ENCODE measurements around the gene BTBD16.

Gene BTBD16

GRCh38 chr10:122302315-122302714 lies 31.2 kb downstream of the BTBD16 start:
- H4K12ac ChIP-seq (ENCODE audit: low read depth, low read length): no peak overlapping the region
- H2BK5ac ChIP-seq (ENCODE audit: low read depth, low read length, poor library complexity): no peak overlapping the region
- no peak for DNase-seq
- no peaks in the 10 kb centered on the region for H3K27me3 ChIP-seq (ENCODE audit: insufficient read depth, low read length)
- H3K79me2 ChIP-seq (ENCODE audit: control insufficient read depth, insufficient read depth, low read length, poor library complexity): no peaks in the 10 kb centered on the region
- no peak overlapping the region for H3K4me2 ChIP-seq (ENCODE audit: low read length)
- no peak overlapping the region for H3K27ac ChIP-seq (ENCODE audit: low read depth, low read length)
- no peak overlapping the region for H3K4ac ChIP-seq (ENCODE audit: low read depth, low read length)
- no peak overlapping the region for H2AFZ ChIP-seq (ENCODE audit: insufficient read depth, low read length, poor library complexity)
- H2BK120ac ChIP-seq (ENCODE audit: insufficient read depth, low read length, poor library complexity): no peak overlapping the region
- H3K9me3 ChIP-seq (ENCODE audit: insufficient read depth, low read depth, low read length): peaks cover 4% of the 10 kb centered on the region
- H4K91ac ChIP-seq (ENCODE audit: low read depth, low read length): no peak overlapping the region
- H4K8ac ChIP-seq (ENCODE audit: low read depth, low read length): no peak overlapping the region
- H3K4me1 ChIP-seq (ENCODE audit: control insufficient read depth in 1 of 2, insufficient read depth in 2 of 2, low read length in 2 of 2): no peaks in the 10 kb centered on the region
- H3K14ac ChIP-seq (ENCODE audit: low read length): no peak overlapping the region
- no peak overlapping the region for H3K23ac ChIP-seq (ENCODE audit: low read length)
- H2AK5ac ChIP-seq (ENCODE audit: low read length): no peak overlapping the region
- H3K36me3 ChIP-seq (ENCODE audit: control insufficient read depth in 1 of 2, insufficient read depth in 2 of 2, low read length in 2 of 2): no peaks in the 10 kb centered on the region
- no peaks in the 10 kb centered on the region for H3K79me1 ChIP-seq (ENCODE audit: low read length)
- no peak overlapping the region for H3K9ac ChIP-seq (ENCODE audit: low read length)
- WGBS (ENCODE audit: extremely low coverage, insufficient coverage, insufficient read length): no CpG with 5 or more reads among the region's 4 CpGs
- no peak overlapping the region for H2BK12ac ChIP-seq (ENCODE audit: low read length)
- H3K18ac ChIP-seq (ENCODE audit: low read length): no peak overlapping the region
- no peak overlapping the region for H3K4me3 ChIP-seq (ENCODE audit: low read depth, low read length)

- no peak overlapping the region for H3K9ac ChIP-seq (ENCODE audit: low read length)
- no peaks in the 10 kb centered on the region for H3K36me3 ChIP-seq (ENCODE audit: control insufficient read depth in 1 of 2, insufficient read depth in 2 of 2, low read length in 2 of 2)
- peaks cover 4 to 6% of the 10 kb centered on the region in 2 experiments for H3K4me1 ChIP-seq (ENCODE audit: control insufficient read depth in 1 of 2, insufficient read depth in 2 of 2, low read length in 2 of 2)
- H2BK5ac ChIP-seq (ENCODE audit: low read depth, low read length, poor library complexity): no peak overlapping the region
- no peak overlapping the region for H2AFZ ChIP-seq (ENCODE audit: insufficient read depth, low read length, poor library complexity)
- H3K23ac ChIP-seq (ENCODE audit: low read length): no peak overlapping the region
- no peak overlapping the region for H3K14ac ChIP-seq (ENCODE audit: low read length)
- no peak overlapping the region for H4K91ac ChIP-seq (ENCODE audit: low read depth, low read length)
- no peaks in the 10 kb centered on the region for H3K79me2 ChIP-seq (ENCODE audit: control insufficient read depth, insufficient read depth, low read length, poor library complexity)
- no peak overlapping the region for H3K27ac ChIP-seq (ENCODE audit: low read depth, low read length)
- H3K79me1 ChIP-seq (ENCODE audit: low read length): no peaks in the 10 kb centered on the region
- no peak overlapping the region for H2AK5ac ChIP-seq (ENCODE audit: low read length)
- H2BK120ac ChIP-seq (ENCODE audit: insufficient read depth, low read length, poor library complexity): no peak overlapping the region
- H3K18ac ChIP-seq (ENCODE audit: low read length): no peak overlapping the region
- no peak overlapping the region for H4K12ac ChIP-seq (ENCODE audit: low read depth, low read length)
- peaks cover 4% of the 10 kb centered on the region for H3K9me3 ChIP-seq (ENCODE audit: insufficient read depth, low read depth, low read length)
- no peak overlapping the region for H3K4ac ChIP-seq (ENCODE audit: low read depth, low read length)
- no peak overlapping the region for H3K4me3 ChIP-seq (ENCODE audit: low read depth, low read length)
- H4K8ac ChIP-seq (ENCODE audit: low read depth, low read length): no peak overlapping the region
- H3K4me2 ChIP-seq (ENCODE audit: low read length): no peak overlapping the region
- no peak for DNase-seq
- no CpG with 5 or more reads among the region's 9 CpGs for WGBS (ENCODE audit: extremely low coverage, insufficient coverage, insufficient read length)
- no peak overlapping the region for H2BK12ac ChIP-seq (ENCODE audit: low read length)
- no peaks in the 10 kb centered on the region for H3K27me3 ChIP-seq (ENCODE audit: insufficient read depth, low read length)
Observed at GRCh38 chr10:122303271-122304053, 32.4 kb downstream of the BTBD16 start.

- WGBS (ENCODE audit: extremely low coverage, insufficient coverage, insufficient read length): no CpG with 5 or more reads among the region's 7 CpGs
- Histone ChIP-seq H3K4ac (ENCODE audit: low read depth, low read length) (no peak overlapping the region), H3K14ac (ENCODE audit: low read length) (no peak overlapping the region), H3K36me3 (ENCODE audit: control insufficient read depth in 1 of 2, insufficient read depth in 2 of 2, low read length in 2 of 2) (no peaks in the 10 kb centered on the region), H4K8ac (ENCODE audit: low read depth, low read length) (no peak overlapping the region), H3K27me3 (ENCODE audit: insufficient read depth, low read length) (no peaks in the 10 kb centered on the region), H4K12ac (ENCODE audit: low read depth, low read length) (no peak overlapping the region), H3K79me1 (ENCODE audit: low read length) (no peaks in the 10 kb centered on the region), H3K79me2 (ENCODE audit: control insufficient read depth, insufficient read depth, low read length, poor library complexity) (no peaks in the 10 kb centered on the region), H3K4me2 (ENCODE audit: low read length) (no peak overlapping the region), H2BK12ac (ENCODE audit: low read length) (no peak overlapping the region), H3K18ac (ENCODE audit: low read length) (no peak overlapping the region), H3K4me3 (ENCODE audit: low read depth, low read length) (no peak overlapping the region), H3K27ac (ENCODE audit: low read depth, low read length) (no peak overlapping the region), H2AK5ac (ENCODE audit: low read length) (no peak overlapping the region), H2BK120ac (ENCODE audit: insufficient read depth, low read length, poor library complexity) (no peak overlapping the region), H3K4me1 (ENCODE audit: control insufficient read depth in 1 of 2, insufficient read depth in 2 of 2, low read length in 2 of 2) (peaks cover 4 to 8% of the 10 kb centered on the region in 2 experiments), H2BK5ac (ENCODE audit: low read depth, low read length, poor library complexity) (no peak overlapping the region), H4K91ac (ENCODE audit: low read depth, low read length) (no peak overlapping the region), H3K23ac (ENCODE audit: low read length) (no peak overlapping the region), H2AFZ (ENCODE audit: insufficient read depth, low read length, poor library complexity) (no peak overlapping the region), H3K9ac (ENCODE audit: low read length) (no peak overlapping the region), H3K9me3 (ENCODE audit: insufficient read depth, low read depth, low read length) (peaks cover 4% of the 10 kb centered on the region)
- no peak for DNase-seq
Observed at GRCh38 chr10:122304054-122304579, 33.0 kb downstream of the BTBD16 start.

GRCh38 chr10:122306282-122306681 lies 35.2 kb downstream of the BTBD16 start:
- no peak overlapping the region for H3K4me2 ChIP-seq (ENCODE audit: low read length)
- H3K79me1 ChIP-seq (ENCODE audit: low read length): no peaks in the 10 kb centered on the region
- no peak overlapping the region for H2AK5ac ChIP-seq (ENCODE audit: low read length)
- no peak for DNase-seq
- H3K79me2 ChIP-seq (ENCODE audit: control insufficient read depth, insufficient read depth, low read length, poor library complexity): no peaks in the 10 kb centered on the region
- H2AFZ ChIP-seq (ENCODE audit: insufficient read depth, low read length, poor library complexity): no peak overlapping the region
- H3K9ac ChIP-seq (ENCODE audit: low read length): no peak overlapping the region
- WGBS (ENCODE audit: extremely low coverage, insufficient coverage, insufficient read length): no CpG with 5 or more reads among the region's 5 CpGs
- no peak overlapping the region for H4K8ac ChIP-seq (ENCODE audit: low read depth, low read length)
- no peak overlapping the region for H3K23ac ChIP-seq (ENCODE audit: low read length)
- no peak overlapping the region for H2BK5ac ChIP-seq (ENCODE audit: low read depth, low read length, poor library complexity)
- H3K4ac ChIP-seq (ENCODE audit: low read depth, low read length): no peak overlapping the region
- no peak overlapping the region for H2BK120ac ChIP-seq (ENCODE audit: insufficient read depth, low read length, poor library complexity)
- no peak overlapping the region for H3K27ac ChIP-seq (ENCODE audit: low read depth, low read length)
- H3K27me3 ChIP-seq (ENCODE audit: insufficient read depth, low read length): no peaks in the 10 kb centered on the region
- H3K14ac ChIP-seq (ENCODE audit: low read length): no peak overlapping the region
- H3K4me3 ChIP-seq (ENCODE audit: low read depth, low read length): no peak overlapping the region
- no peak overlapping the region for H4K91ac ChIP-seq (ENCODE audit: low read depth, low read length)
- no peak overlapping the region for H3K18ac ChIP-seq (ENCODE audit: low read length)
- no peaks in the 10 kb centered on the region for H3K36me3 ChIP-seq (ENCODE audit: control insufficient read depth in 1 of 2, insufficient read depth in 2 of 2, low read length in 2 of 2)
- no peak overlapping the region for H2BK12ac ChIP-seq (ENCODE audit: low read length)
- peaks cover 4 to 12% of the 10 kb centered on the region in 2 experiments for H3K4me1 ChIP-seq (ENCODE audit: control insufficient read depth in 1 of 2, insufficient read depth in 2 of 2, low read length in 2 of 2)
- no peak overlapping the region for H4K12ac ChIP-seq (ENCODE audit: low read depth, low read length)
- H3K9me3 ChIP-seq (ENCODE audit: insufficient read depth, low read depth, low read length): peaks cover 2% of the 10 kb centered on the region

All from trophoblast cell (in vitro differentiated cells and primary cell).